Neuronal stem cell (in vitro differentiated cells): ENCODE measurements around the gene KCNK13.
A peak's percentile ranks its signal among the peaks of the same experiment; 100 is the strongest.
"Not testable (repeated sequence)": the region's sequence is repeated elsewhere in the genome, so short reads cannot be mapped to it uniquely, and the experiment has no call there.

ENCODE experiments used
- DNase-seq: peaks from one replicate; pipeline ENCODE4 v3.0.0-alpha.2; 2013; ENCODE audit warnings: low spot score
- H2AFZ ChIP-seq: one replicate; pipeline ENCODE4 v1.6.1; 2013; ENCODE audit warnings: mild to moderate bottlenecking, low read length, inconsistent platforms
- H2AK5ac ChIP-seq: 2 replicates; pipeline ENCODE4 v1.6.1; 2013; ENCODE audit warnings: low read depth, mild to moderate bottlenecking, inconsistent platforms, low read length, moderate library complexity, mixed read lengths
- H2BK120ac ChIP-seq: 2 replicates; pipeline ENCODE4 v1.6.1; 2013; ENCODE audit warnings: low read depth, mild to moderate bottlenecking, inconsistent platforms, low read length, moderate library complexity, mixed read lengths
- H2BK12ac ChIP-seq: one replicate; pipeline ENCODE4 v1.6.1; 2013; ENCODE audit warnings: low read length, inconsistent platforms
- H2BK15ac ChIP-seq: 2 replicates; pipeline ENCODE4 v1.6.1; 2013; ENCODE audit warnings: mild to moderate bottlenecking, low read length, inconsistent platforms, mixed read lengths
- H2BK5ac ChIP-seq: one replicate; pipeline ENCODE4 v1.6.1; 2013; ENCODE audit warnings: inconsistent platforms, mild to moderate bottlenecking, low read length, moderate library complexity
- H3K14ac ChIP-seq: one replicate; pipeline ENCODE4 v1.6.1; 2013; ENCODE audit warnings: low read length, inconsistent platforms
- H3K18ac ChIP-seq: 2 replicates; pipeline ENCODE4 v1.6.1; 2013; ENCODE audit warnings: low read length, inconsistent platforms
- H3K23ac ChIP-seq: 2 replicates; pipeline ENCODE4 v1.6.1; 2013; ENCODE audit warnings: low read depth, mild to moderate bottlenecking, mixed read lengths, low read length, inconsistent platforms; ENCODE audit not compliant: poor library complexity
- H3K27ac ChIP-seq: replicated peaks from 3 replicates; pipeline ENCODE4 v1.5.1; 2013; ENCODE audit warnings: low read length, inconsistent platforms
- H3K27me3 ChIP-seq, 3 experiments: 2 replicates each; pipeline ENCODE4 v1.6.1; 2013; ENCODE audit warnings: low read length in 3 of 3, mild to moderate bottlenecking in 2 of 3, inconsistent platforms in 1 of 3, low read depth in 1 of 3, mixed read lengths in 1 of 3, moderate library complexity in 1 of 3; ENCODE audit not compliant: control insufficient read depth in 3 of 3, insufficient read depth in 3 of 3
- H3K36me3 ChIP-seq, 2 donors: replicated peaks in 1 of 2; 2 replicates each; pipeline ENCODE4 v1.6.1; 2013; ENCODE audit warnings: low read length in 2 of 2; ENCODE audit not compliant: control insufficient read depth in 2 of 2, insufficient read depth in 2 of 2
- H3K4ac ChIP-seq: 2 replicates; pipeline ENCODE4 v1.6.1; 2013; ENCODE audit warnings: inconsistent platforms, mild to moderate bottlenecking, low read length, moderate library complexity
- H3K4me1 ChIP-seq, 2 donors: 1 replicate in 1 of 2; 2 replicates in 1 of 2; pipeline ENCODE4 v1.6.1; 2013; ENCODE audit warnings: low read length in 2 of 2, low read depth in 1 of 2; ENCODE audit not compliant: control insufficient read depth in 2 of 2, insufficient read depth in 1 of 2
- H3K4me2 ChIP-seq: one replicate; pipeline ENCODE4 v1.6.1; 2013; ENCODE audit warnings: mild to moderate bottlenecking, low read length, inconsistent platforms; ENCODE audit not compliant: insufficient read depth, poor library complexity, severe bottlenecking
- H3K4me3 ChIP-seq, 2 donors: 2 replicates each; pipeline ENCODE4 v1.5.1; 2013; ENCODE audit warnings: low read length in 2 of 2, mild to moderate bottlenecking in 2 of 2, inconsistent platforms in 1 of 2, moderate library complexity in 1 of 2
- H3K79me1 ChIP-seq: one replicate; pipeline ENCODE4 v1.6.1; 2013; ENCODE audit warnings: low read depth, mild to moderate bottlenecking, inconsistent platforms, low read length, moderate library complexity
- H3K9ac ChIP-seq: one replicate; pipeline ENCODE4 v1.6.1; 2013; ENCODE audit warnings: mild to moderate bottlenecking, low read depth, low read length, inconsistent platforms; ENCODE audit not compliant: poor library complexity
- H3K9me3 ChIP-seq, 2 donors: replicated peaks in 1 of 2; 2 replicates each; pipeline versions ENCODE3 to v1.6.1; 2013; ENCODE audit warnings: low read length in 2 of 2, mild to moderate bottlenecking in 2 of 2, inconsistent platforms in 1 of 2, low read depth in 1 of 2, mixed read lengths in 1 of 2, moderate library complexity in 1 of 2; ENCODE audit not compliant: control insufficient read depth in 2 of 2, insufficient read depth in 1 of 2
- H4K8ac ChIP-seq: one replicate; pipeline ENCODE4 v1.6.1; 2013; ENCODE audit warnings: low read depth, mild to moderate bottlenecking, inconsistent platforms, low read length, moderate library complexity
- H4K91ac ChIP-seq: one replicate; pipeline ENCODE4 v1.6.1; 2013; ENCODE audit warnings: low read length, low read depth, mild to moderate bottlenecking, inconsistent platforms; ENCODE audit not compliant: poor library complexity
- WGBS, 2 donors: extraction: QIAGEN DNeasy Blood & Tissue Kit; methylation state at CpG; one replicate each; pipeline ENCODE4 v1.1.7; 2013; ENCODE audit warnings: missing lambda C conversion rate in 2 of 2, mixed read lengths in 1 of 2; ENCODE audit not compliant: insufficient read length in 2 of 2, insufficient replicate concordance in 1 of 2; ENCODE audit errors: extremely low coverage in 2 of 2; 5-methylcytosine and 5-hydroxymethylcytosine counted together

Gene KCNK13

DNA sequence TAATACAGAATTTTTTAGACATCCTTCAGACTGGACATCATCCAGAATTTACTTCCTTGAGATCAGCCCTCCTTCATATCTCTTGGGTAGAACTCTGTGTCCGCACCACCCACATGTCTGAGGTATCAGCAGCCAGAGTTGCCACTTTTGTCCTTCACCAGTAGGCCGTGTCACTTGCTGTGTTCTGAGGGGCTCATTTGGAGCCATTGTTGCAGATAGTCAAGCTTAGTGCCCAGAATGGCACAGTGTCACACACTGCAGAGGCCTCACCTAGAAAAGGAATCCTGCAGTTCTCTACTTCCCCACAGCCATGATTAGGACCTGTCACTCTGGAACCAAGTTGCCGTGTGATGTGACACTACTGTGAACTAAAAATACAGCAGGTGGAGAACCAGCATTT lies 36.9 kb upstream of the KCNK13 start:
- H2BK15ac ChIP-seq = no peak overlapping the region
- no peaks in the 10 kb centered on the region for H3K27me3 ChIP-seq
- no peak overlapping the region for H3K4ac ChIP-seq
- peaks cover 23 to 75% of the 10 kb centered on the region in 2 donors for H3K36me3 ChIP-seq
- H3K4me1 ChIP-seq = no peaks in the 10 kb centered on the region
- no peak overlapping the region for H2BK5ac ChIP-seq
- no peak overlapping the region for H3K23ac ChIP-seq
- no peak overlapping the region for H3K9ac ChIP-seq
- H3K18ac ChIP-seq = no peak overlapping the region
- WGBS, 2 donors = no CpG with 5 or more reads among the region's 3 CpGs
- H3K9me3 ChIP-seq = no peaks in the 10 kb centered on the region
- no peak overlapping the region for H3K27ac ChIP-seq
- no peak overlapping the region for H4K91ac ChIP-seq
- H2BK120ac ChIP-seq = no peak overlapping the region
- H2AFZ ChIP-seq = no peak overlapping the region
- no peak overlapping the region for H2AK5ac ChIP-seq
- H4K8ac ChIP-seq = no peak overlapping the region
- H3K4me2 ChIP-seq = no peak overlapping the region
- no peak for DNase-seq
- H2BK12ac ChIP-seq = no peak overlapping the region
- H3K4me3 ChIP-seq = peak overlapping the region in 1 of 2 donors; percentile 42
- no peak overlapping the region for H3K14ac ChIP-seq
- H3K79me1 ChIP-seq = no peaks in the 10 kb centered on the region

DNA sequence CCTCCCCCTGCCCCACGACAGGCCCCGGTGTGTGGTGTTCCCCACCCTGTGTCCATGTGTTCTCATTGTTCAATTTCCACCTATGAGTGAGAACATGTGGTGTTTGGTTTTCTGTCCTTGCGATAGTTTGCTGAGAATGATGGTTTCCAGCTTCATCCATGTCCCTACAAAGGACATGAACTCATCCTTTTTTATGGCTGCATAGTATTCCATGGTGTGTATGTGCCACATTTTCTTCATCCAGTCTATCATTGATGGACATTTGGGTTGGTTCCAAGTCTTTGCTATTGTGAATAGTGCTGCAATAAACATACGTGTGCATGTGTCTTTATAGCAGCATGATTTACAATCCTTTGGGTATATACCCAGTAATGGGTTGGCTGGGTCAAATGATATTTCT lies 35.2 kb upstream of the KCNK13 start:
- not testable (repeated sequence) for H4K8ac ChIP-seq, H3K4me1 ChIP-seq, H2AFZ ChIP-seq, H2BK120ac ChIP-seq, H3K9ac ChIP-seq, H3K4me3 ChIP-seq, H3K14ac ChIP-seq, H3K4ac ChIP-seq, H2BK15ac ChIP-seq, H3K23ac ChIP-seq, H3K9me3 ChIP-seq, H2AK5ac ChIP-seq, H3K79me1 ChIP-seq, H3K4me2 ChIP-seq, H2BK5ac ChIP-seq, H3K27ac ChIP-seq, H4K91ac ChIP-seq, H3K18ac ChIP-seq, DNase-seq, H3K27me3 ChIP-seq, H2BK12ac ChIP-seq
- no CpG with 5 or more reads among the region's 4 CpGs for WGBS, 2 donors
- peaks cover 25 to 78% of the 10 kb centered on the region in 2 donors for H3K36me3 ChIP-seq

DNA sequence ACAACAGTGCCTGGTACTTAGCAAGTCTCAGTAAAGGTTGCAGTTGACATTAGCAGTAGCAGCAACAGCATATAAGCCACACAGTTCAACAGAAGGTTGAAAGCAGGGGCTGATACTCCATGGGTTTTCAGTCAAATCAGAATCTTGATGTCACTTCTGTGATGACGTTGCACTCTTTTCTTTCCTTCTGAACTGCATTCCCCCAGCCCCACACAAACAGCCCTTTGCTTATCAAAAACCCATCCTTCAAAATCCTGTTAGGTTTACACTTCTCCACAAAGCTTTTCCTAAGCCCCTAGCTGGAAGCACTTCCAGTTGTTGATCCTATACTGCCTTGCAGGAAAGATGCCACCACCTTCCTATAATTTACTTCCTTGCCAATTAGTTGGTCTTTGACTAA lies 34.0 kb upstream of the KCNK13 start:
- no peak overlapping the region for H4K8ac ChIP-seq
- H3K18ac ChIP-seq = no peak overlapping the region
- no peak overlapping the region for H3K4me2 ChIP-seq
- no peaks in the 10 kb centered on the region for H3K79me1 ChIP-seq
- H2BK15ac ChIP-seq = no peak overlapping the region
- H4K91ac ChIP-seq = no peak overlapping the region
- H2BK5ac ChIP-seq = no peak overlapping the region
- no peak overlapping the region for H3K14ac ChIP-seq
- no peaks in the 10 kb centered on the region for H3K27me3 ChIP-seq
- H2BK12ac ChIP-seq = no peak overlapping the region
- H3K4me3 ChIP-seq = no peak overlapping the region
- H2AFZ ChIP-seq = no peak overlapping the region
- no peak for DNase-seq
- H2BK120ac ChIP-seq = no peak overlapping the region
- H2AK5ac ChIP-seq = no peak overlapping the region
- no peak overlapping the region for H3K4ac ChIP-seq
- H3K9me3 ChIP-seq = no peaks in the 10 kb centered on the region
- no peak overlapping the region for H3K27ac ChIP-seq
- H3K9ac ChIP-seq = no peak overlapping the region
- WGBS, 2 donors = no CpG with 5 or more reads among the region's 1 CpG
- H3K36me3 ChIP-seq = peaks cover 21 to 78% of the 10 kb centered on the region in 2 donors
- no peaks in the 10 kb centered on the region for H3K4me1 ChIP-seq
- no peak overlapping the region for H3K23ac ChIP-seq

DNA sequence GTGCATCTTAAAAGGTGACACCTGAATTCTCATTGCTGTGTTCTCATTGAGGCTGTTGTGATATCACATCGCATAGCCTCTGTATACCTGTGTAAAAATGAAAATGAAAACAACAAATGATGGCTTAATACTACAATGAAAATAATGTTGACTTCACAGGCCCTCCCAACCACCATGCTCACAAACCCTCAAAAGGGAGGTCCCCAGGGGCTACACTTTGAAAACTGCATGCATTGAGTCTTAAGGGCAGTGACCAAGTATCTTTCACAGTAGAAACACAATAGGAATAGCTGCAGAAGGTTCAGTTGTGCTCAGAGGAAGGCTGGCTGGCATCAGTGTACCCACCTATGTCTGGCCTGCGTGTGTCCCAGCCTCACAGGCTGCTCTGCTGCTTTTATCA lies 27.6 kb upstream of the KCNK13 start:
- H3K4me1 ChIP-seq = no peaks in the 10 kb centered on the region
- H4K8ac ChIP-seq = no peak overlapping the region
- H2BK5ac ChIP-seq = no peak overlapping the region
- no peak overlapping the region for H3K9ac ChIP-seq
- no peak overlapping the region for H2BK15ac ChIP-seq
- no peak overlapping the region for H2AK5ac ChIP-seq
- no CpG with 5 or more reads among the region's 2 CpGs for WGBS, 2 donors
- H3K4me2 ChIP-seq = no peak overlapping the region
- H3K27me3 ChIP-seq = no peaks in the 10 kb centered on the region
- H3K18ac ChIP-seq = no peak overlapping the region
- H3K9me3 ChIP-seq = no peaks in the 10 kb centered on the region
- H2BK12ac ChIP-seq = no peak overlapping the region
- no peak overlapping the region for H4K91ac ChIP-seq
- no peak overlapping the region for H2BK120ac ChIP-seq
- H3K79me1 ChIP-seq = no peaks in the 10 kb centered on the region
- no peak overlapping the region for H3K23ac ChIP-seq
- peaks cover 16 to 88% of the 10 kb centered on the region in 2 donors for H3K36me3 ChIP-seq
- DNase-seq = no peak
- H3K4me3 ChIP-seq = no peak overlapping the region
- H3K14ac ChIP-seq = no peak overlapping the region
- H3K27ac ChIP-seq = no peak overlapping the region
- H3K4ac ChIP-seq = no peak overlapping the region
- H2AFZ ChIP-seq = no peak overlapping the region
